ENCODE data around the gene UNC5C.

UNC5C gene

DNA sequence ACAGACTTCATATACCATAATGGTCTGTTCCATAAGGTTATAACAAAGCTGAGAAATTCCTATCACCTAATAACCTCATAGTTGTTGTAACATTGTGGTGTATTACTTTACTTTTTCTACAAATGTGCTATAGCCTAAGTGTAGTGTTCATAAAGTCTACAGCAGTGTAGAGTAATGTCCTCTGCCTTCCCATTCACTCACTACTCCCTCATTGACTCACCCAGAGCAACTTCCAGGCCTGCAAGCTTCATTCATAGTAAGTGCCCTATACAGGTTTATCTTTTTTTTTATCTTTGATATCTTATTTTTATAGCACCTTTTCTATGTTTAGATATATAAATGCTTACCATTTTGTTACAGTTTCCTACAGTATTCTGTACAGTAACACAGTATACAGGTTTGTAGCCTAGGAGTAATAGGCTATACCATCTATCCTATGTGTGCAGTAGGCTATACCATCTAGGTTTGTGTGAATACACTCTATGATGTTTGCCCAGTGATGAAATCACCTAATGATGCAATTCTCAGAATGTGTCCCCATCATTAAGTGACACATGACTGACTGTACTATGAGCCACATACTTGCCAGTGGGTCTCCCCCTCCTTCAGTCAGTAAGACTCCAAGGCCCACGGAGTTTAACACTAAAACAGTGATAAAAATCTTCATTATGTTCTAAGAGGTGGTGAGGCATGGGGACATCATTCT is 299.9 kb downstream of the UNC5C start:
- H3K27me3 ChIP-seq (ENCODE audit: control insufficient read depth in 1 of 2, insufficient read depth in 2 of 2, low read length in 2 of 2): no peaks in the 10 kb centered on the region
- H3K4me3 ChIP-seq (ENCODE audit: low read depth in 1 of 2, low read length in 2 of 2): no peak overlapping the region
- no peaks in the 10 kb centered on the region for H3K4me1 ChIP-seq (ENCODE audit: control insufficient read depth in 1 of 2, insufficient read depth in 2 of 2, low read length in 2 of 2)
- no peaks in the 10 kb centered on the region for H3K36me3 ChIP-seq (ENCODE audit: control insufficient read depth in 1 of 2, insufficient read depth in 2 of 2, low read length in 2 of 2)
- no peak overlapping the region for H3K27ac ChIP-seq (ENCODE audit: low read depth, low read length)
- H3K9me3 ChIP-seq (ENCODE audit: control insufficient read depth in 1 of 2, low read length in 2 of 2): no peaks in the 10 kb centered on the region
- H3K9ac ChIP-seq (ENCODE audit: low read depth in 1 of 2, low read length in 2 of 2): no peak overlapping the region

DNA sequence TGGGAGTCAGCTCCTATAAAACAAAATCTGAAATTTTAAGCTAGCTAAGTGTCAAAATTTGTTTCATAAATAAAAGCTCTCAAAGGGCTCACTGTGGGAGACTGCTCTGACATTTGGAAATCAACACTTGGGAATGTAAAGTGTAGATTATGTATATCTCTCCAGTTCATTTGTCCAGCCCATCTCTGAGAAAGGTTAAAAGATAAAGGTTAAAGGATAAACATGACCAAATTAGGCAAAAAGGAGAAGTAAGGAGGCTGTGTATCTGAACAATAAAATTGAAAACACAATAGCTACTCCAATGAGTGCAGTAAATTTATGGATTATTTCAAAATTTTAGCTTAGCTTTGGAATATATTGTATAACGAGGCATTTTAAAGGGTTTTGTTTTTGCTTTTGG is 304.9 kb downstream of the UNC5C start:
- no peak overlapping the region for H3K27ac ChIP-seq (ENCODE audit: low read depth, low read length)
- H3K9ac ChIP-seq (ENCODE audit: low read depth in 1 of 2, low read length in 2 of 2): no peak overlapping the region
- H3K4me1 ChIP-seq (ENCODE audit: control insufficient read depth in 1 of 2, insufficient read depth in 2 of 2, low read length in 2 of 2): no peaks in the 10 kb centered on the region
- H3K36me3 ChIP-seq (ENCODE audit: control insufficient read depth in 1 of 2, insufficient read depth in 2 of 2, low read length in 2 of 2): no peaks in the 10 kb centered on the region
- H3K27me3 ChIP-seq (ENCODE audit: control insufficient read depth in 1 of 2, insufficient read depth in 2 of 2, low read length in 2 of 2): no peaks in the 10 kb centered on the region
- H3K4me3 ChIP-seq (ENCODE audit: low read depth in 1 of 2, low read length in 2 of 2): no peak overlapping the region
- no peaks in the 10 kb centered on the region for H3K9me3 ChIP-seq (ENCODE audit: control insufficient read depth in 1 of 2, low read length in 2 of 2)

DNA sequence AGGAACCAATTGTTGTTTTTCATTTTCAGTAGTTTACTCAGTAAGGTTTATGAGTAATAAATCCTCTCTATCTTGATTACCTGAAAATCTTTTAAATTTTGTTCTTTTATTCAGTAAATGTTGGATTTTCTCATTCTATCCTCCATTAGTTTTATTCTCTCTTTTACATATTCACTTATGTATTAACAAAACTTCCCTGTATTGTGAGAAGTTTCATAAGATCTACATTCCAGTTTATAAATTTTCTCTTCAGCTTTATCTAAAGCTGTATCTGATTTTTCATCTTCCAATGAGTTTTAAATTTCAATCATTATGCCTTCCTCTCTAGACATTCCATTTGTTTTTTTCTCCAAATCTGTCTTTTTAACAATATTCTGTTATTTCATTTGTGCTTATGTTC is 310.2 kb downstream of the UNC5C start:
- H3K36me3 ChIP-seq (ENCODE audit: control insufficient read depth in 1 of 2, insufficient read depth in 2 of 2, low read length in 2 of 2): no peaks in the 10 kb centered on the region
- no peaks in the 10 kb centered on the region for H3K9me3 ChIP-seq (ENCODE audit: control insufficient read depth in 1 of 2, low read length in 2 of 2)
- H3K4me1 ChIP-seq (ENCODE audit: control insufficient read depth in 1 of 2, insufficient read depth in 2 of 2, low read length in 2 of 2): no peaks in the 10 kb centered on the region
- no peak overlapping the region for H3K9ac ChIP-seq (ENCODE audit: low read depth in 1 of 2, low read length in 2 of 2)
- no peak overlapping the region for H3K27ac ChIP-seq (ENCODE audit: low read depth, low read length)
- no peak overlapping the region for H3K4me3 ChIP-seq (ENCODE audit: low read depth in 1 of 2, low read length in 2 of 2)
- no peaks in the 10 kb centered on the region for H3K27me3 ChIP-seq (ENCODE audit: control insufficient read depth in 1 of 2, insufficient read depth in 2 of 2, low read length in 2 of 2)

DNA sequence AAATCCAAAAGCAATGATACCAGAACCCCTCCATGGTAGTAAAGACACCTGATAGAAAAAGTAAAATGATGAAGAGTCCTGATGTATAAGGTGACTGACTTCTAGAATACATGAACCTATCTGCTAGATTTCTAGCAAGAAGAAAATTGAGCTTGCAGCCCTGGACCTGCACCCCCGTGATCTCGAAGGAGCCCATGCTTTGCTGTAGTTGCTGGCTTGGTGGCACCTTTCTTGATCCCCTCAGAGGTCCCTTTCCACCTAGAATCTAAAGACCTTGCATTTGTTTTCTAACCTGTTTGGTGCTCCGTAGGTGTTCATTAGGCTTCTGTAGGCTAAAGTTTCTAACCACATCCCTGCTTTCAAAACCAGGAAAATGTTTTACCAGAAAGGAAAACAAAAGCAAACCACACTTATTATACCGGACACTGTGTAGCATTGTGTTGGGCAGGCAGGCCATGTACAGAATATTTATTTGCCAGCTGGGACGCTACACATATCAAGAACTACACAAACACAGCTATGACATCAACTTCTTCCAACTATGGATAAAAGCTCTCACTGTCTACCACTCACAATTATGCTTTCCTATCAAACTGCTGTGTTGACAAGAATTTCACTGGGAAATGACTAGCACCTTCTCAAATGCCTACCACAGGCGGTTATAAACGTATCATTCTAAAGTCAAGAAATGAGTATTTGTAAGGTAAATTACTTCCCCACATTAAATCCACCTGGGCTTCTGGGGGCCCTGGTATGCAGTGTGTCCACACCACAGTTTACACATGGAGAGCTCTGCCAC is 316.2 kb downstream of the UNC5C start:
- Histone ChIP-seq H3K36me3 (ENCODE audit: control insufficient read depth in 1 of 2, insufficient read depth in 2 of 2, low read length in 2 of 2) (no peaks in the 10 kb centered on the region), H3K27me3 (ENCODE audit: control insufficient read depth in 1 of 2, insufficient read depth in 2 of 2, low read length in 2 of 2) (no peaks in the 10 kb centered on the region), H3K27ac (ENCODE audit: low read depth, low read length) (no peak overlapping the region), H3K4me1 (ENCODE audit: control insufficient read depth in 1 of 2, insufficient read depth in 2 of 2, low read length in 2 of 2) (no peaks in the 10 kb centered on the region), H3K9ac (ENCODE audit: low read depth in 1 of 2, low read length in 2 of 2) (no peak overlapping the region), H3K4me3 (ENCODE audit: low read depth in 1 of 2, low read length in 2 of 2) (no peak overlapping the region), H3K9me3 (ENCODE audit: control insufficient read depth in 1 of 2, low read length in 2 of 2) (no peaks in the 10 kb centered on the region)

DNA sequence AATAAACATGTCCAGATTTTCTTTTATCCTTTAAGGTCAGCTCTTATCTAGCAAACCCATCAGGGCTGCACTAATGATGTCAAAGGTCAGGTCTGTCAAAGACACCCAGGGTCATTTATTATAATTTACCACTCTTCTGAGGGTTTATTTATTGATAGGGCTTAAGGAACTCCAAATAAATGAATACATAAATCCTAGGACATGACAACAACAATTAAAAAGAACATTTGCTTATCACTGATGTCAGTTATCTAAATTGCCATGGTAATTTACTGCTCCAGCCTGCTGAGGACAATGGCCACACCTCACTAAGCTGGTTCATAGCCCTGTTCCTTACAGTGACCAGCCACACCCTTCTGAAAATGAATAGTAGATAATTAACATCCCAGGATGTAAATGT is 317.1 kb downstream of the UNC5C start:
- Histone ChIP-seq H3K27ac (ENCODE audit: low read depth, low read length) (no peak overlapping the region), H3K36me3 (ENCODE audit: control insufficient read depth in 1 of 2, insufficient read depth in 2 of 2, low read length in 2 of 2) (no peaks in the 10 kb centered on the region), H3K4me1 (ENCODE audit: control insufficient read depth in 1 of 2, insufficient read depth in 2 of 2, low read length in 2 of 2) (no peaks in the 10 kb centered on the region), H3K9me3 (ENCODE audit: control insufficient read depth in 1 of 2, low read length in 2 of 2) (no peaks in the 10 kb centered on the region), H3K4me3 (ENCODE audit: low read depth in 1 of 2, low read length in 2 of 2) (no peak overlapping the region), H3K27me3 (ENCODE audit: control insufficient read depth in 1 of 2, insufficient read depth in 2 of 2, low read length in 2 of 2) (no peaks in the 10 kb centered on the region), H3K9ac (ENCODE audit: low read depth in 1 of 2, low read length in 2 of 2) (no peak overlapping the region)

DNA sequence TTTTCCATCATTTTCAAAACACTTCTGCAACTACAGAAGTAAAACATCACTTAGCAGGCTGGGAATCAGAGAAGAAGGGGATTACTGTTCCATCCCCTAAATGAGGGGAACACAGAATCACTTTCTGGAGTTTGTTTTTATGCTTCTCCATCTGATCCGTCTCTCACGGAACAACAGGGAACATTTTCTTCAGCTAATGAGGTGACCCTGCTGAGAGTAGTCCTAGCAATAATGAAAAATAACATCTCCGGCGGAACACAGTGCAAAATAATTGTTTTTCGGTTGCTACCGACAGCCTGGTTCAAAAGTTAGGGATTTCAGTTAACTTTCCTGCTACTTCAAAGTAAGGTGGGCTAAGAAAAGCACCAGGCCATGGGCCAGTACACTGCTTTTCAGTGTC is 322.9 kb downstream of the UNC5C start:
- Histone ChIP-seq H3K27me3 (ENCODE audit: control insufficient read depth in 1 of 2, insufficient read depth in 2 of 2, low read length in 2 of 2) (no peaks in the 10 kb centered on the region), H3K36me3 (ENCODE audit: control insufficient read depth in 1 of 2, insufficient read depth in 2 of 2, low read length in 2 of 2) (no peaks in the 10 kb centered on the region), H3K9me3 (ENCODE audit: control insufficient read depth in 1 of 2, low read length in 2 of 2) (no peaks in the 10 kb centered on the region), H3K27ac (ENCODE audit: low read depth, low read length) (no peak overlapping the region), H3K4me1 (ENCODE audit: control insufficient read depth in 1 of 2, insufficient read depth in 2 of 2, low read length in 2 of 2) (no peaks in the 10 kb centered on the region), H3K9ac (ENCODE audit: low read depth in 1 of 2, low read length in 2 of 2) (no peak overlapping the region), H3K4me3 (ENCODE audit: low read depth in 1 of 2, low read length in 2 of 2) (no peak overlapping the region)

DNA sequence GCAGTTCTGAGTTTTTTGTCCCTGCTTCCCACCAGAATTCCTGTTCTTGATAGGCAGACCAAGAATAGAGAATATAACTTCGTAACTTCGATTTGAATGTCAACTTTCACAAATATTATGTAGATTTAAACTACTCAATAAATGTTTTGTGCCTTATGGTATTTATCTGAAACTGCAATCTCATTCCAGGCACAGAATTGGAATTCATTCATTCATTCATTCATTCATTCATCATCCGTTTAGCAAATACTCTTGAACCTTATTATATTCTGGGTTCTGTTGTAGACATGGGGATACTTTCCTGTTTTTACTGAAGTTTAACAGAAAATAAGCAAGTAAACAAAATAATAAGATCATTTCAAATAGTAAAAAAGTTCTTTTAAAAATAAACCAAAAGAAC is 324.4 kb downstream of the UNC5C start:
- no peaks in the 10 kb centered on the region for H3K36me3 ChIP-seq (ENCODE audit: control insufficient read depth in 1 of 2, insufficient read depth in 2 of 2, low read length in 2 of 2)
- H3K4me3 ChIP-seq (ENCODE audit: low read depth in 1 of 2, low read length in 2 of 2): no peak overlapping the region
- H3K4me1 ChIP-seq (ENCODE audit: control insufficient read depth in 1 of 2, insufficient read depth in 2 of 2, low read length in 2 of 2): no peaks in the 10 kb centered on the region
- no peaks in the 10 kb centered on the region for H3K9me3 ChIP-seq (ENCODE audit: control insufficient read depth in 1 of 2, low read length in 2 of 2)
- no peak overlapping the region for H3K9ac ChIP-seq (ENCODE audit: low read depth in 1 of 2, low read length in 2 of 2)
- H3K27ac ChIP-seq (ENCODE audit: low read depth, low read length): no peak overlapping the region
- no peaks in the 10 kb centered on the region for H3K27me3 ChIP-seq (ENCODE audit: control insufficient read depth in 1 of 2, insufficient read depth in 2 of 2, low read length in 2 of 2)

DNA sequence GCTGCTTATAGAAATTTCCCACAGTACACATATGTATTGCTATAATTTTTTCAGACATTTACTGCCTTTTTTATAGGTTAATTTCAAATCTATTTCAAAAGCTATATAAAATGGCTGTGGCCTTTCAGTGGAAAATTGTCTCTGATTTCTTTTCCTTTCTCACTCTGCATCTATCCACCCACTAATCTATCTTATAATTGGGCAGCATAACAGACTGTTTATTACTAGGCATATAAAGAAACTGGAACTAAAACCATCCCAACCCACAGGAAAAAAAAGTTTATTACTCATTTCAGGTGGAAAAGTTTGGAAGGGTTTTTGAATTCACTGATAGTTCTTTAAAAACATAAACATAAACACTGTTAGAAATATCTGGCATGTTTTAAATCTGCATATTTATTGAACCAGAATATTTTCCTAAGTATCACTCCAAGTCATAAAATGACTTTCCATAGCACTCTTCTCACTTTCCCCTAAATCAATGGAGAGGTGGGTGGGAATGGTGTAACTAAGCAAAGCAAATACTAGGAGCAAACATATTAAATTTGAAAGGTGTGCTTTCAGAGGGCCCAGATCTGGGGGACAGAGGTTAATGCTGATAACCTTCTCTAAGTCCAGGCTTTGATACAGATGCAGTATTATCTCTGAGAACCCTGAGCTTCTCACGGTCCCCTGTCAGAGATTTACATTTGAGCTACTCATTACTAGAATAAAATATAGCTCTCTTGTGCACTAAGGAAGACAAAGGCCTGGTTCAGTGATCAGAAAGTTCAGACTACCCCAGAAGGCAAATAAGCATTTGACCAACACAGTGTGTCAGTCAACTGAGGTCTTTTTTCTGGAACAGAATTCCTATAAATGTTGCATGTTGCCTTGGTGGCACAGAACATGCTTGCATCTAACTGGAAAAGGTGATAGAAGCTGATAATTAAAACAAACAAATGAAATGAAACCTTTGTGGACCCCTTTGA is 328.3 kb downstream of the UNC5C start:
- Histone ChIP-seq H3K4me3 (ENCODE audit: low read depth in 1 of 2, low read length in 2 of 2) (no peak overlapping the region), H3K9me3 (ENCODE audit: control insufficient read depth in 1 of 2, low read length in 2 of 2) (no peaks in the 10 kb centered on the region), H3K4me1 (ENCODE audit: control insufficient read depth in 1 of 2, insufficient read depth in 2 of 2, low read length in 2 of 2) (no peaks in the 10 kb centered on the region), H3K27me3 (ENCODE audit: control insufficient read depth in 1 of 2, insufficient read depth in 2 of 2, low read length in 2 of 2) (no peaks in the 10 kb centered on the region), H3K27ac (ENCODE audit: low read depth, low read length) (no peak overlapping the region), H3K9ac (ENCODE audit: low read depth in 1 of 2, low read length in 2 of 2) (no peak overlapping the region), H3K36me3 (ENCODE audit: control insufficient read depth in 1 of 2, insufficient read depth in 2 of 2, low read length in 2 of 2) (no peaks in the 10 kb centered on the region)

DNA sequence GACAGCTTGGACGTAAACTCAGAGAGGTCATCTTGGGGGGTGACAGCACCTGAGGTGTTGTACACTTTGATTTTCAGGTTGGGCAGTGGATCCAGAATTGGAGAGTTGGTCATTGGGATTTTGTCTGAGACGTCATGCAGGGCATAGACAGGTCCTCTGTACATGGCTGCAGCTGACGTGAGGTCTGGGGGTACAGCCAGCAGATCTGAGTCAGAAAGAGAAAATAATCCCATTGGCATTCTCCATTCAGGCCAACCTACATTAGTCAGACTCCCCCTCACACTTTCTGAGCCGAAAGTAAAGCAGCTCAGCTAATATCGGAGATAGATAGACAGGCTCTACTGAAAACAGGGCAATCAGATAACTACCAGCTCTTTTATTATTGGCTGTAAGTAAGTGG is 329.7 kb downstream of the UNC5C start:
- Histone ChIP-seq H3K36me3 (ENCODE audit: control insufficient read depth in 1 of 2, insufficient read depth in 2 of 2, low read length in 2 of 2) (no peaks in the 10 kb centered on the region), H3K4me1 (ENCODE audit: control insufficient read depth in 1 of 2, insufficient read depth in 2 of 2, low read length in 2 of 2) (no peaks in the 10 kb centered on the region), H3K4me3 (ENCODE audit: low read depth in 1 of 2, low read length in 2 of 2) (no peak overlapping the region), H3K9ac (ENCODE audit: low read depth in 1 of 2, low read length in 2 of 2) (no peak overlapping the region), H3K27me3 (ENCODE audit: control insufficient read depth in 1 of 2, insufficient read depth in 2 of 2, low read length in 2 of 2) (no peaks in the 10 kb centered on the region), H3K27ac (ENCODE audit: low read depth, low read length) (no peak overlapping the region), H3K9me3 (ENCODE audit: control insufficient read depth in 1 of 2, low read length in 2 of 2) (no peaks in the 10 kb centered on the region)

DNA sequence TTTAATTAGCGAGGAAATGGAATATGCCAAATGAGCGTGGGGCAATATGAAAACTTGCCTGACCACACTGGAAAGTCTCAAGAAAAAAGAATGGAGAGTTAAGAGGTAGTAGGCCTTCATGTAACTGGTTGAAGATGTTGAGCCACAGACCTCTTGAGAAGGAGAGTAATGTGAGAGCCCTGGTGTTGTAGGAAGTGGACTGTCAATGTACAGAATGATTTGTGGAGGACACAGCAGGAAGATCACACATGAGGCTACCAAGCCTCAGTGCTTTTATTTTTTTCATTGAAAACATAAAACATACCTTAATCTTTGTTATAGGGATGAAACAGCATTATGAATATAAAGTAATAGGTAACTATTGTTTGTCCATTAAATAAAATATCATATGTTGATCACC is 331.6 kb downstream of the UNC5C start:
- H3K36me3 ChIP-seq (ENCODE audit: control insufficient read depth in 1 of 2, insufficient read depth in 2 of 2, low read length in 2 of 2): no peaks in the 10 kb centered on the region
- no peaks in the 10 kb centered on the region for H3K9me3 ChIP-seq (ENCODE audit: control insufficient read depth in 1 of 2, low read length in 2 of 2)
- H3K27me3 ChIP-seq (ENCODE audit: control insufficient read depth in 1 of 2, insufficient read depth in 2 of 2, low read length in 2 of 2): no peaks in the 10 kb centered on the region
- no peak overlapping the region for H3K27ac ChIP-seq (ENCODE audit: low read depth, low read length)
- H3K4me1 ChIP-seq (ENCODE audit: control insufficient read depth in 1 of 2, insufficient read depth in 2 of 2, low read length in 2 of 2): no peaks in the 10 kb centered on the region
- no peak overlapping the region for H3K4me3 ChIP-seq (ENCODE audit: low read depth in 1 of 2, low read length in 2 of 2)
- H3K9ac ChIP-seq (ENCODE audit: low read depth in 1 of 2, low read length in 2 of 2): no peak overlapping the region

Data from duodenal mucosa (tissue), 2 donors.